ENCODE measurements around the gene HDAC11.

HDAC11 gene

GRCh38 chr3:13472286-13472685, 7.8 kb upstream of the HDAC11 start:
- no peak for TF ChIP-seq CTCF (conservative IDR thresholded peaks at IDR 0.05)

GRCh38 chr3:13473020-13473419, 7.1 kb upstream of the HDAC11 start:
- no peak for TF ChIP-seq CTCF (conservative IDR thresholded peaks at IDR 0.05)
- H3K27ac ChIP-seq = no peak overlapping the region

More at GRCh38 chr3:13472286-13472685, 7.8 kb upstream of the HDAC11 start:
- H3K27ac ChIP-seq = no peak overlapping the region

- H3K27ac ChIP-seq = no peak overlapping the region
- TF ChIP-seq CTCF (conservative IDR thresholded peaks at IDR 0.05) = no peak
Observed at GRCh38 chr3:13474021-13474420, 6.1 kb upstream of the HDAC11 start.

- H3K27ac ChIP-seq = no peak overlapping the region
- TF ChIP-seq CTCF (conservative IDR thresholded peaks at IDR 0.05) = no peak
Observed at GRCh38 chr3:13474776-13475303, 5.3 kb upstream of the HDAC11 start.

GRCh38 chr3:13475871-13476590, 4.1 kb upstream of the HDAC11 start:
- no peak for TF ChIP-seq CTCF (conservative IDR thresholded peaks at IDR 0.05)

GRCh38 chr3:13477943-13478342, 2.2 kb upstream of the HDAC11 start:
- H3K27ac ChIP-seq = no peak overlapping the region
- no peak for TF ChIP-seq CTCF (conservative IDR thresholded peaks at IDR 0.05)

More at GRCh38 chr3:13475871-13476590, 4.1 kb upstream of the HDAC11 start:
- peak overlapping the region; percentile 34; the same call in 1 of the 2 replicates for H3K27ac ChIP-seq

GRCh38 chr3:13479332-13479581, 849 bp upstream of the HDAC11 start:
- H3K27ac ChIP-seq = peak overlapping the region; percentile 75; the same call in 1 of the 2 replicates
- TF ChIP-seq CTCF (conservative IDR thresholded peaks at IDR 0.05) = no peak

Data from VCaP (cell line).